ENCODE data around the gene ZNF385B.
"Not testable (repeated sequence)": the region's sequence is repeated elsewhere in the genome, so short reads cannot be mapped to it uniquely, and the experiment has no call there.

The ZNF385B gene

GRCh38 chr2:179470992-179471391 lies 390.4 kb downstream of the ZNF385B start:
- no peaks in the 10 kb centered on the region for H3K4me1 Mint-ChIP-seq (ENCODE audit: low read depth)

GRCh38 chr2:179470089-179470488 lies 391.3 kb downstream of the ZNF385B start:
- Mint-ChIP-seq H3K9me3 (peaks cover 1% of the 10 kb centered on the region), H3K36me3 (ENCODE audit: low read depth) (no peaks in the 10 kb centered on the region), H3K4me3 (no peak overlapping the region), H3K4me1 (ENCODE audit: low read depth) (no peaks in the 10 kb centered on the region), H3K27ac (no peak overlapping the region), H3K27me3 (ENCODE audit: low read depth) (no peaks in the 10 kb centered on the region)

More at GRCh38 chr2:179470992-179471391, 390.4 kb downstream of the ZNF385B start:
- Mint-ChIP-seq H3K27me3 (ENCODE audit: low read depth) (no peaks in the 10 kb centered on the region), H3K27ac (no peak overlapping the region), H3K4me3 (no peak overlapping the region), H3K36me3 (ENCODE audit: low read depth) (no peaks in the 10 kb centered on the region), H3K9me3 (no peaks in the 10 kb centered on the region)

GRCh38 chr2:179467960-179468359 lies 393.5 kb downstream of the ZNF385B start:
- Mint-ChIP-seq H3K36me3 (ENCODE audit: low read depth) (no peaks in the 10 kb centered on the region), H3K4me1 (ENCODE audit: low read depth) (no peaks in the 10 kb centered on the region), H3K27me3 (ENCODE audit: low read depth) (no peaks in the 10 kb centered on the region), H3K27ac (no peak overlapping the region), H3K9me3 (peaks cover 3% of the 10 kb centered on the region), H3K4me3 (no peak overlapping the region)

DNA sequence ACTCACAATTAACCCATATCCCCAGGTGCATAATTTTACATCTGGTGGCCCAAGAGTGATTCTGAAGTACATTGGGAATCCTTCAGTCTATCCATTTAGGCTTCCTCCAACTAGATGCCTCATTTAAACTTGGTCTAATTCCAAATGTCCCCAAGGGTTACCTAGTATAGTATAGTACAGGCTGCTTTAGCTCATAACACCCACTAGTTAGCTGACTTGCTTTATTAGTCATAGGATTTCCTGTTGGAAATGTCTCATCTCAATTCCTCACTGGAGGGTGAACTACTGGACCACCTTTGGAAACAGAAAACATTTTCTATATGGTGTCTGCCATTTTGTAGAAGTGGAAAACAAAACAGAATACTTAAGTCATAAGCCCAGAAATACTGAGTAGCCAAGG lies 394.3 kb downstream of the ZNF385B start:
- no peaks in the 10 kb centered on the region for H3K4me1 Mint-ChIP-seq (ENCODE audit: low read depth)
- H3K36me3 Mint-ChIP-seq (ENCODE audit: low read depth): no peaks in the 10 kb centered on the region
- no peak overlapping the region for H3K27ac Mint-ChIP-seq

GRCh38 chr2:179461420-179461819 lies 400.0 kb downstream of the ZNF385B start:
- no peaks in the 10 kb centered on the region for H3K4me1 Mint-ChIP-seq (ENCODE audit: low read depth)
- H3K27ac Mint-ChIP-seq: no peak overlapping the region
- H3K36me3 Mint-ChIP-seq (ENCODE audit: low read depth): no peaks in the 10 kb centered on the region
- no peaks in the 10 kb centered on the region for H3K27me3 Mint-ChIP-seq (ENCODE audit: low read depth)
- peaks cover 3% of the 10 kb centered on the region for H3K9me3 Mint-ChIP-seq
- no peak overlapping the region for H3K4me3 Mint-ChIP-seq

More for the DNA sequence above, 394.3 kb downstream of the ZNF385B start:
- H3K4me3 Mint-ChIP-seq: no peak overlapping the region
- no peaks in the 10 kb centered on the region for H3K27me3 Mint-ChIP-seq (ENCODE audit: low read depth)
- H3K9me3 Mint-ChIP-seq: peaks cover 3% of the 10 kb centered on the region

- Mint-ChIP-seq H3K36me3 (ENCODE audit: low read depth) (no peaks in the 10 kb centered on the region), H3K4me3 (no peak overlapping the region), H3K4me1 (ENCODE audit: low read depth) (no peaks in the 10 kb centered on the region), H3K27me3 (ENCODE audit: low read depth) (no peaks in the 10 kb centered on the region), H3K9me3 (peaks cover 3% of the 10 kb centered on the region), H3K27ac (no peak overlapping the region)
Measured at GRCh38 chr2:179460181-179460929, 401.1 kb downstream of the ZNF385B start.

DNA sequence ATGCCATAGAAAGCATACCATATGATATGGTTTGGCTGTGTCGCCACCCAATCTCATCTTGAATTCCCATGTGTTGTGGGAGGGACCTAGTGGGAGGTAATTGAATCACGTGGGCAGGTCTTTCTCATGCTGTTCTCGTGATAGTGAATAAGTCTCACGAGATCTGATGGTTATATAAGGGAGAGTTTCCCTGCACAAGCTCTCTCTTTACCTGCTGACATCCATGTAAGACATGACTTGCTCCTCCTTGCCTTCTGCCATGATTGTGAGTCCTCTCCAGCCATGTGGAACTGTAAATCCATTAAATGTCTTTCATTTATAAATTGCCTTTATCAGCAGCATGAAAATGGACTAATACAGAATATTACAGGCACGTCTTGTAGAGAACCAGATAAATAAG lies 403.3 kb downstream of the ZNF385B start:
- H3K36me3 Mint-ChIP-seq (ENCODE audit: low read depth); H3K4me1 Mint-ChIP-seq (ENCODE audit: low read depth); H3K9me3 Mint-ChIP-seq; H3K4me3 Mint-ChIP-seq; H3K27ac Mint-ChIP-seq; H3K27me3 Mint-ChIP-seq (ENCODE audit: low read depth): not testable (repeated sequence)

DNA sequence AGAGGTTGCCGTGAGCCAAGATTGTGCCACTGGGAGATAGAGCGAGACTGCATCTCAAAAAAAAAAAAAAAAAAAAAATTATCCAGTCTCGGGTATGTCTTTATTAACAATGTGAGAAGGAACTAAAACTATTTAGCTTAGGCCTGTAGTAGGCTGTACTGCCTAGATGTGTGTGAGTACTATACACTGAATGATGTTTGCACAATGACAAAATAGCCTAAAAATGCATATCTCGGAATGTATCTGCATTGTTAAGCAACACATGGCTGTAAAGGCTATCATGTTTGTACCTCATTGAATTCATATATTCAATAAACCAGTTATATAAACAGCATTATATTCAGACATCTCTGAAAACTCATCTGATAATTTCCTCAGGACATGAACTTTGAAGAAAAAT lies 405.6 kb downstream of the ZNF385B start:
- Mint-ChIP-seq H3K4me1 (ENCODE audit: low read depth) (no peaks in the 10 kb centered on the region), H3K36me3 (ENCODE audit: low read depth) (no peaks in the 10 kb centered on the region), H3K9me3 (no peaks in the 10 kb centered on the region), H3K27me3 (ENCODE audit: low read depth) (no peaks in the 10 kb centered on the region), H3K4me3 (no peak overlapping the region), H3K27ac (no peak overlapping the region)

DNA sequence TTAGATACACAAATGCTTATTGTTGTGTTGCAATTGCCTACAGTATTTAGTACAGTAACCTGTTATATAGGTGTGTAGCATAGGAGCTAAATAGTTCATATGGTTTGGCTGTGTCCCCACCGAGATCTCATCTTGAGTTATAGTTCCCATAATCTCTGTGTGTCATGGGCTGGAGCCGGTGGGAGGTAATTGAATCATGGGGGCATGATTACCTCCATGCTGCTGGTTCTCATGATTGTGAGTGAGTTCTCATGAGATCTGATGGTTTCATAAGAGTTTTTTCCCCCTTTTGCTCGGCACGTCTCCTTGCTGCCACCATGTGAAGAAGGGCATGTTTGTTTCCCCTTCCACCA lies 406.3 kb downstream of the ZNF385B start:
- Mint-ChIP-seq H3K27me3 (ENCODE audit: low read depth) (no peaks in the 10 kb centered on the region), H3K27ac (no peak overlapping the region), H3K4me1 (ENCODE audit: low read depth) (no peaks in the 10 kb centered on the region), H3K9me3 (no peaks in the 10 kb centered on the region), H3K36me3 (ENCODE audit: low read depth) (no peaks in the 10 kb centered on the region), H3K4me3 (no peak overlapping the region)

DNA sequence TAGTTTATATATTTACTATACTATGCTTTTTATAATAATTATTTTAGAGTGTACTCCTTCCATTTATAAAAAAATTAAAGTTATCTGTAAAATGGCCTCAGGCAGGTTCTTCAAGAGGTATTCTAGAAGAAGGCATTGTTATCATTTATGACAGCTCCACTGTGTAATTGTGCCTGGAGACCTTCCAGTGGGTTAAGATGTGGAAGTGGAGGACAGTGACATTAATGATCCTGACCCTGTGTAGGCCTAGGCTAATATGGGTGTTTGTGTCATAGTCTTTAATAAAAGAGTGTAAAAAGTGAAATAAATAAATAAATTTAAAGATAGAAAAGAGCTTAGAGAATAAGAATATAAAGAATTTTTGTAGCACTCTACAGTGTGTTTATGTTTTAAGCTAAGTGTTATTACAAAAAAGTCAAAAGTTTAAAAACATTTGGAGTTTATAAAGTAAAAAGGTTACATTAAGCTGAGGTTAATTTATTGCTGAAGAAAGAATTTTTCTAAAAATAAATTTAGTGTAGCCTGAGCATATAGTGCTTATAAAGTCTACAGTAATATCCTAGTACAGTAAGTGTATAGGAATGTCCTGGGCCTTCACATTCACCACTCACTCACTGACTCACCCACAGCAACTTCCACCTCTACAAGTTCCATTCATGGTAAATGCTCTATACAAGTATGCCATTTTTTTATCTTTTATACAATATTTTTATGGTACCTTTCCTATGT lies 406.8 kb downstream of the ZNF385B start:
- H3K27me3 Mint-ChIP-seq (ENCODE audit: low read depth): no peaks in the 10 kb centered on the region
- no peaks in the 10 kb centered on the region for H3K4me1 Mint-ChIP-seq (ENCODE audit: low read depth)

GRCh38 chr2:179449010-179449409 lies 412.4 kb downstream of the ZNF385B start:
- H3K36me3 Mint-ChIP-seq (ENCODE audit: low read depth): no peaks in the 10 kb centered on the region
- H3K4me3 Mint-ChIP-seq: no peak overlapping the region
- H3K9me3 Mint-ChIP-seq: no peaks in the 10 kb centered on the region
- no peak overlapping the region for H3K27ac Mint-ChIP-seq
- peaks cover 7% of the 10 kb centered on the region for H3K27me3 Mint-ChIP-seq (ENCODE audit: low read depth)
- H3K4me1 Mint-ChIP-seq (ENCODE audit: low read depth): no peaks in the 10 kb centered on the region

More for the DNA sequence above, 406.8 kb downstream of the ZNF385B start:
- Mint-ChIP-seq H3K9me3 (no peaks in the 10 kb centered on the region), H3K4me3 (no peak overlapping the region), H3K27ac (no peak overlapping the region), H3K36me3 (ENCODE audit: low read depth) (no peaks in the 10 kb centered on the region)

DNA sequence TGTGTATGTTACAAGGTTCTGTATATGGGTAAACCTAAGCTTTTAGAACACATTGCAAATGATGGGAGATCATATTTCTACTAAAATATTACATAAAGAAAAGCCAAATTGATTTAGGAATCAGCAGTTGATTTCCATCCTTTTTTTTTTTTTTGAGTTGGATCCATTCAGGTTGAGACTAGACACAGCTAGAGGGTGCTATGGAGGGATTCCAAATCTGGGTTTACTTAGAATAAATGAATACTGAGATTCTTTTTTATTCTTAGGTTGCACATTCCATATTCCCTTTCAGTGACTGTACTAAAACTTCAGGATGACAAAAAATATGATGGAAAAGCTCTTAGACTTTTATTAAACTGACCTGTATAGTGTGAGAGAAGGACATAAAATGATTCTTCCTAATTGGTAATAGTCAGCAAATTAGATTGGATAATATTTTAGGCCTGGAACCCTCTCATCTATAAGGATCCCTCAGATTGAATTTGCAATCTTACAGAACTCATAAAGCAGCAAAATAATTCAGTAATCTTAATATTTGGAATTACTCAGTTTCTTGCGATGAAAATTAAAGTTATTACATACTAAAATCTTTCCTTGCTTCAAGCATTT lies 413.5 kb downstream of the ZNF385B start:
- Mint-ChIP-seq H3K36me3 (ENCODE audit: low read depth) (no peaks in the 10 kb centered on the region), H3K27ac (no peak overlapping the region), H3K4me1 (ENCODE audit: low read depth) (no peaks in the 10 kb centered on the region), H3K4me3 (no peak overlapping the region), H3K27me3 (ENCODE audit: low read depth) (peaks cover 12% of the 10 kb centered on the region), H3K9me3 (no peaks in the 10 kb centered on the region)

- no peaks in the 10 kb centered on the region for H3K36me3 Mint-ChIP-seq (ENCODE audit: low read depth)
- H3K27ac Mint-ChIP-seq: no peak overlapping the region
- no peaks in the 10 kb centered on the region for H3K4me1 Mint-ChIP-seq (ENCODE audit: low read depth)
- peaks cover 17% of the 10 kb centered on the region for H3K27me3 Mint-ChIP-seq (ENCODE audit: low read depth)
- no peak overlapping the region for H3K4me3 Mint-ChIP-seq
- no peaks in the 10 kb centered on the region for H3K9me3 Mint-ChIP-seq
Measured at GRCh38 chr2:179447421-179447820, 414.0 kb downstream of the ZNF385B start.

GRCh38 chr2:179446476-179447141 lies 414.8 kb downstream of the ZNF385B start:
- peaks cover 17% of the 10 kb centered on the region for H3K27me3 Mint-ChIP-seq (ENCODE audit: low read depth)
- no peak overlapping the region for H3K4me3 Mint-ChIP-seq
- H3K36me3 Mint-ChIP-seq (ENCODE audit: low read depth): no peaks in the 10 kb centered on the region
- no peaks in the 10 kb centered on the region for H3K4me1 Mint-ChIP-seq (ENCODE audit: low read depth)
- no peaks in the 10 kb centered on the region for H3K9me3 Mint-ChIP-seq
- H3K27ac Mint-ChIP-seq: no peak overlapping the region

Measured in T-helper 1 cell treated with Interleukin-12 subunit alpha and Interleukin-12 subunit beta and Interleukin-4 antibody, amounts not matched to agents 30 μg/mL and 1 μg/mL, for 36 hours (primary cell).